GM10248 (cell line): ENCODE measurements around the gene LYRM4.
A peak's percentile ranks its signal among the peaks of the same experiment; 100 is the strongest.

Source experiments
- CTCF ChIA-PET: fragments of 300-600 bp; sonication (Branson Sonifier 250); formaldehyde crosslinking; extraction: SDS; loops from one replicate; lab custom pipeline; 2021; ENCODE audit warnings: antibody characterized with exemption; lab: Yijun Ruan, JAX
- POLR2A ChIA-PET: fragments of 350-650 bp; sonication (Branson Sonifier 250); formaldehyde crosslinking; extraction: SDS; loops from one replicate; lab custom pipeline; 2020; ENCODE audit warnings: antibody characterized with exemption; lab: Yijun Ruan, JAX
- DNase-seq: peaks from one replicate; pipeline ENCODE4 v3.0.0; 2012; ENCODE audit errors: extremely low spot score
- CTCF ChIP-seq: IDR thresholded peaks from 2 replicates; pipeline ENCODE4 v1.5.1; 2012; ENCODE audit warnings: mild to moderate bottlenecking, low read depth; ENCODE audit errors: extremely low read depth, missing control alignments, control extremely low read depth

Gene LYRM4

DNA sequence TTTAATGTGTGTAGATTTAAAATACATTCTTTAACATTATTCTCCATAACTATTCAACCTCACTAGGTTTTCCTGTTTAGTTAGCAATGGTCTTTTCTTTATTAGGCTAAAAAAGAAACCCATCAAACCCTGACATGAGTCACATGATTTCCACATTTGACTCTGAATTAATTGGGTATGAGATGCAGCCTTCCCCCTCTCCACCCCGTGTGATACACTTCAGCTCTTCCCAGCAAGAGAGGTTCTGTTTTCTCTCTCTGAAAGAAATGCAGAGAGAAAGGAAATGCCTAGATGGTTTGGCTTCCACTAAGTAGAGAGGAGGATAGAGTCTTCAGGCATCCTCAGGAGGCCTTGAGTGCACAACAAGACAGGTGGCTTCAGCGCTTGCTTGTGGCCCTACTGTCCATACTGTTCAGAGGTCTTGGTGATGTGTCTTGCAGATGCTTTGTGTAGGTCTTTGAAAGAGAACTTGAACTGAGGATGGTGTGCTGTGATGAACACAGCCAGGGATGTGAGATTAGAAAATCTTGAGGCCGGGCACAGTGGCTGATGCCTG, 17.9 kb upstream of the LYRM4 start:
- ChIA-PET POLR2A (no interaction called here), CTCF (interaction anchor here (0.9 to 1.8 kb wide), 3 partner anchors 12 to 17 kb away, joined by 4 to 5 read pairs (median 4); no protein-coding TSS in a partner anchor)
- no peak for TF ChIP-seq CTCF
- no peak for DNase-seq

DNA sequence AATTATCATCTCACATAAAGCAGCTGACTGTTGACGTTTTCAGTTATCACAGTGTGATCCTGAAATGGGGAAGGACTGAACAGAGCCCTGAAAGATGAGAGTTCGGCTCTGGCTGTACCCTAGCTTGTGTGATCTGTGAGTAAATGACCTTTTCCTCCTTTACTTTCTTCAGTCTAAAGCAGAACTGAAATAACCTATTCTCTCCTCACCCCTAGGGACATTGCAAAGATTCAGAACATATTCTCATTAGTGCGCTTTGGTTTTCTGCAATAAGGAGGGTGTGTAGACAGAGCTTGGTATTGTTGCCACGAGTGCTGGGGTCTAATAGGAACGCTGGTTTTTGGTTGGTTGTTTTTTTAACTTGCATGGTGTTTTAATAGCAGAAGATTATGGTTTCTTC, 17.3 kb upstream of the LYRM4 start:
- TF ChIP-seq CTCF: no peak
- ChIA-PET CTCF (interaction anchor here (0.9 to 1.4 kb wide), 2 partner anchors 17 to 26 kb away, joined by 3 to 5 read pairs; no protein-coding TSS in a partner anchor), POLR2A (no interaction called here)
- DNase-seq: peak; percentile 45

DNA sequence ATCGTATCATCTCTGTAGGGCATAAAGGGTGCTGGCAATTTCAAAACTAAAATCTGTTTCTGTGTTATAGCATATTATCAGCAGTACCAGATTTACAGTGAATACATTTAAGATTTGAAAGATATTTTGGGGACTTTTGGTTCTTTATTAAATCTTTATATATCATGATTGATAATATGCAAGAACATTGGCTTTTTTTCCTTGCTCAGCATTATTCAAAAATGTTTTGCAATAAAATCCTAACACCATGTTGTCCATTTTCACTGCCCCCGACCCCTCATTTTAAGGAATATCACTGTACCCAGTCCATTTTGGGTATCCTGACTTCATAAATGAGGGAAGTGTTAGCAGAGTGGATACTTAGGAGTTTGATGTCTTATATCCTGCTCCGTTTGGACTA, 16.8 kb upstream of the LYRM4 start:
- no peak for DNase-seq
- ChIA-PET POLR2A (no interaction called here), CTCF (interaction anchor here (0.9 to 1.6 kb wide), 4 partner anchors 14 to 40 kb away, joined by 3 to 5 read pairs (median 4); no protein-coding TSS in a partner anchor)
- TF ChIP-seq CTCF: no peak

DNA sequence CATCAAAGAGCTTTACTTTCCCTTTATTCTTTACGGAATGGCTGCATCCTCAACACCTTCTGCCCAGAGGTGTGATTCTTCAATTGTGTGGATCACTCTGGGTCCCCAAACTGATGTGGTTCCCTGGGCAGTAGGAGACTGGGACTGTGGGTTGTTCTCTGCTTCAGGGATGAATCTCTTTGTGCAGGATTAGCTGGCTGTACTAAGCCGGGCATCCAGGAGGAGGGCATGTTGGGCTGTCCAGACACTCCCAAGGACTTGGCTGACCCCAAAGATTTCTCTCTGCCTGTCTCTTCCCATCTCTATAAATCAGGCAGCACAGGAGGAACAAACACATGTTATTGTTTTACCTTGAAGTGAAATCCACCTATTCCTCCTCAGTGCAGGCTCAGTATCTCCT, 15.8 kb upstream of the LYRM4 start:
- TF ChIP-seq CTCF: no peak
- DNase-seq: no peak
- CTCF ChIA-PET: interaction anchor here (1.3 to 1.6 kb wide), 3 partner anchors 10 to 39 kb away, joined by 3 to 5 read pairs (median 5); no protein-coding TSS in a partner anchor
- POLR2A ChIA-PET: no interaction called here

- ChIA-PET POLR2A (no interaction called here), CTCF (interaction anchor here (1.3 to 1.5 kb wide), 2 partner anchors 9 to 15 kb away, joined by 3 to 5 read pairs; no protein-coding TSS in a partner anchor)
- no peak for TF ChIP-seq CTCF
- no peak for DNase-seq
Observed at GRCh38 chr6:5275497-5275896, 14.7 kb upstream of the LYRM4 start.

GRCh38 chr6:5274231-5274630, 13.5 kb upstream of the LYRM4 start:
- POLR2A ChIA-PET: no interaction called here
- no peak for TF ChIP-seq CTCF
- DNase-seq: no peak
- CTCF ChIA-PET: interaction anchor here (0.8 to 1.2 kb wide), 3 partner anchors 8 to 14 kb away, joined by 3 to 6 read pairs (median 4); partner anchors contain the start of gene LYRM4

GRCh38 chr6:5271926-5272325, 11.2 kb upstream of the LYRM4 start:
- TF ChIP-seq CTCF: no peak
- CTCF ChIA-PET: interaction anchor here (1.2 to 1.6 kb wide), 2 partner anchors 15 to 80 kb away, joined by 3 to 4 read pairs; no protein-coding TSS in a partner anchor
- POLR2A ChIA-PET: no interaction called here
- no peak for DNase-seq
